HG03159 (cell line): ENCODE results near the gene ABCA4.

Experiments used
- ATAC-seq: cut with Tn5 transposase; IDR thresholded peaks from one replicate; pipeline ENCODE4 v1.9.1; 2021; ENCODE audit warnings: mild to moderate bottlenecking, moderate library complexity; ENCODE audit not compliant: unreplicated experiment

Gene ABCA4

DNA sequence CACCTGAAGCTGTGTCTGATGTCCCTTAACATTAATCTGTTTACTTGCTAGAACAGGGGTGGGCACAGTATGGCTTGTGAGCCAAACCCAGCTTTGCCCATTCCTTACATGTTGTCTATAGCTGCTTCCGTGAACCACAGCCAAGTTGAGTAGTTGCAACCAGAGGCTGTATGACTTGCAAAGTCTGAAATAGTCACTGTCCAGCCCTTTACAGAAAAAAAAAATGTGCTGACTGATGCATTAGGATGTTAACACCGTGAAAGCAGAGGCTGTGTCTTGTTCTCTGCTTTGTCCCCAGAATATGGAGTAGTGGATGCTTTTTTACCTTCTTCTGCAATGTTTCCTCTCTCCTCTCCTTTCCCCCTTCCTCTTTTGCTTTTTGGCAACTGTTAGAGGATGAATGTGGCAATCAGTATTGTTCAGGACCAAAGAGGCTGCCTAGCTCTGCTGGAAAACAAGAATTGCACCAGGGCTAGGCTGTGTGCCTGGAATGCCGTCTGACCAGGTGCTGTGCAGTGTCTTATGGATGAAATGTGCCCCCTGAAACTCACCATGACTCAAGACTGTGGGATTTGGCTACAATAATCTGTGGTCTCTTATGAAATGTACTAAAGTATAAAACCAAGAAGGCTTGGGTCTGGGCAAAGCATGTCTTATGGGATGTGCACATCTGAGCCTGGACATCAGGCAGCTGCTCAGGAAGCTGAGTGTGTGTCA, 132.2 kb downstream of the ABCA4 start:
- no peak for ATAC-seq

- ATAC-seq, result no peak
Observed at GRCh38 chr1:93981274-93981667, 139.7 kb downstream of the ABCA4 start.

DNA sequence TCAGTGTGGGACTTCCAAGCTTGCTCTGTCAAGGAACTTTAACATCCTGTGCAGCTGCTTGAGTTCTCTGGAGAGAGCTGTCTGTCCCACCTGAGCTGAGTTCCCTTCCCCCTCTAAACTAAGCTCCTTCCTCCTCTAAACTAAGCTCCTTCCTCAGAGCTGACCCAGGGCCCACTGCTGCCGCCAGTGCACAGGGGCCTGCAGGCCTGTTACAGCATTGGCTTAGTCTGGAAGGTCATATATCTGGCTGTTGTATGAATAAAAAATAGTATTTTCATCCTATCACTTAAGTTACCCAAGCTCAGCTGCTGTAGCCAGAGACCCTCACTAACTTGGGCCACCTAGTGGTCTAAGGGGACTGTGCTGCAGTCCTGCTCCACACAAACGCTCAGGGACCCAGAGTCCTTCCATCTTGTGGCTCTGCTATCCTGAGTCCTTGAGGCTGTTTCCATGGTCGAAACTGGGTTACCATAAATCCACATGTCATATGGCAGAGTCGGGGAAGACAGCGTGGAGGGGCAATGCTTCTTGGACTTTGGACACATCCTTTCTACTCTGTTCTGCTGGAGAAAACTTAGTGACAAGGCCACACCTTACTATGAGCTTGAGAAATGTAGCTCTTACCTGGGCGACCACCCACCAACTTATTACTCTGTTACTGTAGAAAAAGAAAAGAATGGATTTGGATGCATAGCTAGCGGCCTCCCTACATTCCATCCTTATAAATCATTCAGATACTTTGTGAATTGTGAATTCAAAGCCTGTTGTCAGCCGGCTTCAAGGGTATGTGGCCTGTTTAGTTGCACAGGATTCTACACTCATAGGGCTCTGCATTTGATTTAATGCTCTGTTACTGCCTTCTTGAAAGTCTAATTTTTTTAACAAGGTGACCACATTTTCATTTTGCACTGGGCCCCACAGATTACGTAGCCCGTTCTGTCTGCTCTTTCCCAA, 140.4 kb downstream of the ABCA4 start:
- ATAC-seq, result no peak

- ATAC-seq, result no peak
Observed at GRCh38 chr1:93979718-93980319, 141.1 kb downstream of the ABCA4 start.

DNA sequence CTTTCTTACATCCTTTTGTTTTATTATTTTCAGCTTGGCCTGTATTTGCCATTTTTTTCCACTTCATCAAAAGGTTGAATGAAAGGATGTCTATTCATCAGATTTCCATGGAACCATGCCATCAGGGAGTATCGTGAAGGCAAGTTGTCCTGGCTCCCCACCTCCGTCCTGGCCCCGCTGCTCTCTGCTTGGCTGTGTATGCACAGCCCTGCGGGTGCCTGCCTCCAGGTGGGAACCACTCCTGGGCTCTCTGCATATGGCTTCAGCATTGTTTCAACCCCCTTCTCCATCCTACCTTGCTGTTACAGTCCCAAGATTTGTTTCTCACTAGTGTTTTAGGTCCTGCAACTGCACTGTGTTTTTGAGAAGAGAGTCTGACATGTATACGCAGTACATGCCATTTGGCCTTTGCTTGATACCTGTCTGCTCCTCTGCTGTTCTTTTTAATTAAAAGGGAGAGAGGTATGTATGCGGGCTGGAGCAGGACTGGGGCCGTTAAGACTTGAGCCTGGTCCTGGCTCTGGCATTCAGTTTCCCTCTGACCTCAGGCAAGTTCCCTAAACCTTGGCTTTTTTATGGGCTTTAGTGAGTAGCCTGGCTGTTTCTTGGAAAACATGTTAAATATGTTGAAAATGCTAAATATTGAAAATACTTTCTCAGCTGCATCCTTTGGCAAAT, 141.8 kb downstream of the ABCA4 start:
- ATAC-seq, result no peak

- no peak for ATAC-seq
Observed at GRCh38 chr1:93977598-93977945, 143.4 kb downstream of the ABCA4 start.

DNA sequence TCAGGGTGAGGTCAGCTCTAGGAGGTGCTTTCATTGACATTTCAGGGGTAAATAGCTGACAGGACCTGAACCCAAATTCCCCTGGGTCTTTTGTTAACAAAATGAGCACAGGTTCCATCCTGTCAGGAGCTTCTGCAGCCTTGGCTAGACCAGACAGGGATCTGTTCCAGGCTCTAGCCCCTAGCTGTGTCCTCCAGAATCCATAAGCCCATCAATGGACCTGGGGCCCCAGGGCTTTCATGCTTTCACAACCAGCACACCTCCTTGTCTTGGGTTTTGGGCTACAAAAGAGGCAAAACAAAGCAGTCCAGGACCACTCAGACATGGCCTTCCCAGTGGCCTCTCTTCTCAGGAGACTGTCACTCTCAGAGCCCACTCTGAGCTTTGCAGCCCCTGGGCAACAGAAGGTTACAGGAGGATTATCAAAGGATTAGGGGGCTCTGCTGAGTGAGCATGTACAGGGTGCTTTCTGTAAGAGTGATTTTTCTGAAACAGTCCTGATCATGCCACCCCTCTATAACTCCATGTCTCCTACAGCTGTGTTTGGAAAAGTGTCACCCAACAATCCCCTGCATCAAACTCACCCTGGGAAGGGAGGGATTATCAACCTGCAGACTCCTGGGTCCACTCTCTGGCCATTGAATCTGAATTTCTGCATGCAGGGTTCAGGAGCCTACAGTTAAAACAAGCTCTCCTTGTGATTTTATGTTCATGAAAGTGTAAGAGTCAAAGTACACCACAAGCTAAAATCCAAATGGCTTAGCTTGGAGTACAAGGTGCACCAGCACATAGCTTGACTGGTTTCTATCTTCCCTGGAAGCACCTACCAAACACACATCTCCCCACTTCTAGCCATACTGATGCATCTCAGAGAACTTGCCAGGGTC, 144.0 kb downstream of the ABCA4 start:
- ATAC-seq, result no peak

DNA sequence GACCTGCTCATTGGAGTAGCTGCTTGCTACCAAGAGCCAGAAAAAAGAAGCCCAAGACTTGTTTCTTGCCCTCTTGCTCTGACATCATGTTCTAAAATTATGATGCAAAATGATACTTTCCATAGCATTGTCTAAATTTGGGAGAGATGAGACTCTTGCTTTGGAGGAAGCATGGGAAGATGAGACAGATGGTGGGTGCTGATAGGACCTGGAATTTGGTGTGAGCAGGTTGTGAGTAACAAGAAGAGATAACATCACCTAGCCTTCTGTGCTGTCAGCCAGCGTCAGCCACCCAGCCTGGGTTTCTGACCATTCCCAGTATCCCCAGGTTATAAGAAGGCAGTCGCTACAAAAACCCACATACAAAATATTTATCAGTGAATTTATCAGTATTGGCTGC, 144.7 kb downstream of the ABCA4 start:
- no peak for ATAC-seq

DNA sequence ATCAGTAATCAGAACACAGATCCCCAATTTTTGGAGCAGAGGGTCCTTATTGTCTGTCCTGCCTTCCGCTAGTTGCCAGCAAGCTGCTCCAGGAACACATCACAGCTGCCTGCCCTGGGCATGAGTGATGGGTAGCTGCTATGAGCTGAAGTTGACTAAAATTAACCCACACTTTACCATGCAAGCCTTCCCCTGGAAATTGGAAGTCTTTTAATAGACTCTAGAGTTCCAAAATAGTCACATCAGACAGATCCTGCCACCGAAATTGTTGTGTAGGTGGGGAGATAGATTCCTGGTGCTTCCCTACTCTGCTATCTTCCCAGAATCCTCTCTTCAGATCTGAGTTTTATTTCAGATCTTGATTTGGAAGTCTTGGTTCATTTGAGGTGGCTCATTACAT, 148.6 kb downstream of the ABCA4 start:
- ATAC-seq, result no peak

GRCh38 chr1:93969887-93970286, 151.1 kb downstream of the ABCA4 start:
- no peak for ATAC-seq

- no peak for ATAC-seq
Observed at GRCh38 chr1:93969371-93969770, 151.6 kb downstream of the ABCA4 start.

GRCh38 chr1:93967306-93967705, 153.6 kb downstream of the ABCA4 start:
- ATAC-seq, result no peak

DNA sequence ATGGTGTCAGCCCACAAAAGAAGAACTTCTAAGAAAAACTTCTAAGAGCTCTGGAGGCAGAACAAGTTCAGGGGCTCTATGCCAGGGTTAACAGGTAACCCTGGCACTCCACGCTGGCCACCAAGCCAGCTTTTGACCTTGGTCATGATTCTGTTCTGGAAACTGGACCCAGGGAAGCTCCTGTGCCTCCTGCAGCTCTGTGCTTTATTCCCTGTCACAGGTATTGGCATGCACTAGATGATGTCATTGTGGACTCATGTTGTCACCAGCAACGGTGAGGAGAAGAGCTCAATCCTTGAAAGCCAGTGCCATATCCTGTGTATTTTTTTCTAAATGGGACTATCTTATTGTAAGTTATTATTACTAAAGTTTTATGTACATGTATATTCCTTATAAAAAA, 155.1 kb downstream of the ABCA4 start:
- no peak for ATAC-seq

DNA sequence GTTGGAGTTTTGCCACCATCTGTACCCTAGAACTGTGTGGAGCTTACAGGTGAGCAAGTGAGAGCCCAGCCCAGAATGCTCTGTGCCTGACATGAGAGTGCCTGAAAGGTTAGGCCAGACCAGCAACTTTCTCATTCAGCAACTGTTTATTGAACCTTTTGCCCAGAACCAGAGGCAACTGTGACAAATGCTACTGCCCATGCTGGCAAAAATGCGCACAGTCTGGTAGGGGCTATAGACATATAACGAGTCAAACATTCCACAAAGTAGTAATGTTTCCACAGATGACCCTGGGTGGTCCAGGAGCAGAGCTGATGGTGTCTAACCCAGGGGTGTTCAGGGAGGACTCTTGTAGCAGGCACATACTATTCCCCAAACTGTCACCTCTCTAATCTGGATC, 155.7 kb downstream of the ABCA4 start:
- ATAC-seq, result no peak

GRCh38 chr1:93964777-93965200, 156.2 kb downstream of the ABCA4 start:
- ATAC-seq, result no peak

DNA sequence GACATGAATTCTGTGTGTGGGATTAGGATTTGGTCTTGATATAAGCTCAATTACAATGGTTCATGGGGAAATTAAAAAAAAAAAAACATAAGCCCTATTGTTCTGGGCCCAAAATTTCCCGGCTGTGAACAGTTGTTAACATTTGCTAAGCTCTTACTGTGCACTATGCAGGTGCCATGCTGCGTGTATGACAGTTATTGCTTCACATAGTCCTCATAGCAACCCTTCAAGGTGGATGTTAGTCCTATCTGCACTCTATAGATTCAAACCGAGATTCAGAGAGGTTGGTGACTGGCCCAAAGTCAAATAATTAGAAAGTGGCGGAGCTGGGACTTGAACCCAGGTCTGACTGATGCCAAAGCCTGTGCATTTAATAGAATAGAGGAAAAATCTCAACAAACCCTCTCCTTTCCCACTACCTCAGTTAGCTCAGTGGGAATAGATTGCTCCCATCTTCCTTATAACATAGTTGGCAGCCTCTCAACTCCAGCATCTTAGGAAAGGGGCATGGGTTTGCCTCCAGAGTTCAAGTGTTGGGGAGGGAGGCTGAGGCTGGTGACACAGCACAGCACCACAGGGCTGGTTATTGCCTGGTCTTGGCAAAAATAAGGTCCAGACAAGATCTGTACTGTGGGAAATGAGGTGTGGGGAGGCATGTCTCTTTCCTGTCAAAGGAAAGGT, 156.7 kb downstream of the ABCA4 start:
- ATAC-seq, result no peak

GRCh38 chr1:93963585-93963984, 157.4 kb downstream of the ABCA4 start:
- ATAC-seq, result no peak

DNA sequence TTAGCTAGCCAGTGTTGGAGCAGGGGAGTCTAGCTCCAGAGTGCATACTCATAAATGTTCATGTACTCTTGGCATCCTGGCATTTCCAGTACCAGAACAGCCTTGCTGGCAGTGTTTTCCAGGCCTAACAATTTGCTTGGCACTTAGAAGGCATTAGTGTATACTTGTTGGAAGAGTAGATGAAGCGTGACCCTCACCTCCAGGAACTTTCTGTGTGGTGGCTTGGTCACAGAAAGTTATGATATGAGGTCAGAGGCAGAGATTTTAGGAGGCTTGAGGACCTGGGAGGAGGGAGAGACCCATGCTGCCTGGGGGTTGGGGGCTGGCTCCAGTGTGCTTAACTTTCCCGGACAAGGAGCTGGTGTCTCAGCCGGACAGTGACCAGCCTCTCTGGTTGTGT, 159.0 kb downstream of the ABCA4 start:
- ATAC-seq, result no peak

DNA sequence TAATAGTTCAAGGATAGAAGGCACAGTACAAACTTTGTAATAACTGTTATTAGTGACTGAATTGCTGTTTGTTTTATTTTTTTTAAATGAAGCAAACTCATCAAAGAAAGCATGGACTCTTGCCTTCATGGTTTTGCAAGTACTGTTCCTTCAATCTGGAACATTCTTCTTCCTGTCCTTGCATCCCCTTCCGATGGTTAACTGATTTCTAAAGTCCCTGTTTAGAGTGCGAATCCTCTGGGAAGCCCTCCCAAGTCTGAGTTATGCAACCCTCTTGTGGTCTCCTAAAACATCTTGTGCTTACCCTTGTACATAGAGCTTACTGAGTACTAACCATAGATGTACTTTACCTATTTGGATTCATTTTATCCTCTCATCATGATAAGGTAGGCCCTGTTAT, 159.5 kb downstream of the ABCA4 start:
- no peak for ATAC-seq
